NCI-H226 (cell line): ENCODE data around the gene ZNF503.

Experiments used
- DNase-seq: peaks from one replicate; pipeline ENCODE4 v3.0.0-alpha.2; 2015

The ZNF503 gene

DNA sequence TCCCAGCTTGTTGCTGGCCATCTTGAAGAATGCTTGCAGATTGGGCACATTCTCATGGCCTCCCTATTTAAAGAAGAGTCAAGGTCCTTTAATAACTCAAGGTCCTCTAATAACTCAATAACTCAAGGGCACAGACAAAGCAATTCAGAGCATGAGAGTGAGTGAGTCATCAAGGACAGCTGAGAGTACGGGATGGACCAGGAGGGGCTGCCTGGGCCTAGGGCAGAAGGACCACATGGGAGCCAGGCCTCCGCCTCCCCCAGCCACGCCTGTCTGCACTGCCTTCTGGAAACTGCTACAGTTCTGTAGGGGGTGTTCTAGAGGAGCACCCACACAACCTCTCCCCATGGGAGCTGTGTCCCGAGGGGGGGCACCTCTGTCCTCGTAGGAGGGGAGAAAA is 48.9 kb downstream of the ZNF503 start:
- peak; percentile 28 for DNase-seq

DNA sequence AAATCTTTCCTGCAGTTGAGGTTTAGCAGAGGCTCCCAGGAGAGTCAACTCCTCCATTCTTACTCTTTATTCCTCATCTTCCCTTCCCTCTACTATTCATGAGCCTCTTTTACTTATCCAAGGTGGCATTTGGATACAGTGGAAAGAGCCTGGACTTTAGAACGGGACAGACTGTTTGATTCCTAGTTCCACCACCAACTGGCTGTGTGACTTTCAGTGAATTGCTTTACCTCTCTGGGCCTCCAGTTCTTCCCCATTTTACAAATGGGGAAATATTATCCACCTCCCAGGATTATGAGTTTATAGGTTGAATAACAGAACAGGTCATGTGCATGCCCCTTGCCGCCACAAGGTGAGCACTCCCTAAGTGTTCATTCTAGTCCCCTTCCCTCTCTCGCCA is 49.9 kb downstream of the ZNF503 start:
- no peak for DNase-seq

DNA sequence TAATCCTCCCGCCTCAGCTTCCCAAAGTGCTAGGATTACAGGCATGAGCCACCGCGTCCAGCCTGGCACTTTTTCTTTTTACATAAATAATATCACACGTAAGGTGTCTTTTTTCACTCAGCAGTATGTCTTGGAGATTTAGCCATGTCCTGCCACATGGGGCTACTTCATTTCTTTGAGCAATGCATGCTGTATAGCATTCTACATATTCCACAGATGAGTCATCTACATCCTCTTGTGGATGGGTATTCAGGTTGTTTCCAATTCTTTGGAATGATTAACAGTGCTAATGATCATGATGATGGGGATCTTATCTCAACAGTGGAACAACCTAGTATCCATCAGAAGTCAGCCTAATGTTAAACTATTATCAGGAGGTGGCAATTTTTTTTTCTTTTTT is 50.8 kb downstream of the ZNF503 start:
- DNase-seq: peak; percentile 82
